NCI-H2227 treated with DMSO at 0.1 percent for 48 hours (cell line): ENCODE data around the gene HDAC7.
A peak's percentile ranks its signal among the peaks of the same experiment; 100 is the strongest.

Experiments used
- DNase-seq: peaks from one replicate; lab custom pipeline; 2025; lab: John Stamatoyannopoulos, UW

The HDAC7 gene

DNA sequence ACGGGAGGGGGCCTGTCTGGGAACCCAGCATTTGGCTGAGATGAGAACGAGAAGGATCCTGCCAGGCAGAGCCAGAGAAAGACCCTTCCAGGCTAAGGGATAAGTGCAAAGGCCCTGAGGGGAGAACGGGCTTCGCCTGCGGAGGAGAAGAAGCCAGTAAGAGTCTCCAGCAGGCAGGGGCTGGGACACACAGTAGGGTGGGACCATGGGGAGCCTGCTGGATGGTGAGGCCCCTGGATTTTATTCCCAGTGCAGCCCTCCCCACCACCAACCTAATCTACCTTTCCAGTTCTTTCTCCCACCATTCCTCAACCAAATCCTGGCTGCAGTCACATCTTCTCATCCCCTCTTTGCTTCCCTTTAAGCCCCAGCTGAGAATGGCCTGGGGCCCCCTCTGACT lies 73.6 kb downstream of the HDAC7 start:
- no peak for DNase-seq

DNA sequence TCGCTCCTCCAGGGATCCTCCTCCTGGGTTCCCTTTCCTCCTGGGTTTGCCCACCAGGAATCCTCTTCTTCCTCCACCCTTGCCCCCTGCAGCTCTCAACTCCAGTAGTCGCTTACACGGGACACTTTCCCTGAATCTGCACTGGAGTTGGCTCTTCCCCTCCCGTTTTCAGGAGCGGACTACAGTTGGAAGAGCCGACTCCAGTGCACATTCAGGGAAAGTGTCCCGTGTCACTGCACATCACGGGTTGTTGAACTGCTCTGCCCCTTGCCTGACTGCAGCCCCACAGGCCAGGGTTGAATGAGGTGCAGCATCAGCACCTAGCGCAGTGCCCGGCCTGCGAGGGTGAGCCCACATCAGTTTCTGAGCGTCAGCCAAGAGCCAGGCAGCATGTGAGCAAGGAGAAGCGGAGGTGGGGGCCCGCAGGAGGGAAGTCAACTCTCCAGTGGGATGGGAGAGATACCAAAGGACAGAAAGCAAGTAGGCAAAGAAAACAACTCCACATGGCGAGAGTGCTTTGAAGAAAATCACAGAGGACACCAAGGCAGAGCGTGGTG lies 74.1 kb downstream of the HDAC7 start:
- DNase-seq = no peak

DNA sequence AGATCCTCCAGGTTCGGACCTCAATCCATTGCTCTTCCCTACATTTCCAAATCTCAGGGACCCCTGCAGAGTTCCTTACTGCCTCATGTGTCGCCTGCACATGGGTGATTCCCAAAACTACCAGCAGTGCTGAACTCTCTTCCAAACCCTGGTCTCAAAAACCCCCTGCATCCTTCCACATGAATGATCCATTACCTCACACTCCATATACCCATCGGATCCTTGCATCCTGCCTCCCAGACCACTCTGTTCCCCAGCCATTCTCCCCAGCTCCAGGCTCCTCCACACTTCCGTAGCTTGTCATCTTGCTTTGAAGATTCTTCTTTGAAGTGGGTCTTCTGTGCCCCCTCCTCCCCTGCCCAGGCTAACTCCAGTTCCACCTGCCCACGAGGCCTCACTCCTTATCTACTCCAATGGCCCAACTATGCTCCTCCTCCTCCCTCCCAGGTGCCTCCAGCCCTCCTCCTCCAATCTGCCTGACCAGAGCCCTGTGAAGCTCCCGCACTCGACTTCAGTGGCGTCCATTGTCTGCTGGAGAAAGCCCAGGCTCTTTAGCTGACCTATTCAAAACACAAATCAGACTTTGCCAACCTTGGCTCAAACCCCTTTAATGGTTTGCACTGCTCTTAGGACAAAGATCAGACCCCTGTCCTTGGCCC lies 74.8 kb downstream of the HDAC7 start:
- no peak for DNase-seq

DNA sequence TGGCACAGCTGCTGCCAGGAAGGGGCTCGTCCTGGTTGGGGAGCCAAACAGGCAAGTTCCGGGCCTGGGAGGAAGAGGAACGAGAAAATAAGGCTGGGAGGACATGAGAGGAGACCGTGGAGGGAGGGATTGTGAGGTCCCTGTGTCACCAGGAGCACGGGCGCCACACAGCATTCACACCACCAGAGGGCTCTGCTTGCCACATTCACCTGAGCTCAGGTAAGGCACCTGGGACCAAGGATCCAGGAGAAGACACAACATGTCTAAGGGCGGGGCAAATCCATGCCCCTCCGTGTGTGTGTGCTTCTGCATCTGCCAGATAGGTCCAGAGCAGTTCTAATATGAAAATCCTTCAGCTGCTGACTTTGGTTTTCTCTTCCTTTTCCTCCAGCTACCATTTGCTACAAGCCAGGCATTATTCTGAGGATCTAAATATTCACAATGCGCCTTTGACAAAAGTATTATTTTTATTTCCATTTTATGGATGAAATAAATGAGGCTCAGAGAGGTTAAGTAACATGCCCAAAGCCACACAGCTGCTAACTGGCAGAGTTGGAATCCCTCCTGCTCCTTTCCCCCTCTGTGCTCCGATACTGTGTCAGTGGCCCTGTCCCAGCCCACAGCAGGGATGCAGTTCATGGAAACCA lies 75.6 kb downstream of the HDAC7 start:
- DNase-seq = no peak

DNA sequence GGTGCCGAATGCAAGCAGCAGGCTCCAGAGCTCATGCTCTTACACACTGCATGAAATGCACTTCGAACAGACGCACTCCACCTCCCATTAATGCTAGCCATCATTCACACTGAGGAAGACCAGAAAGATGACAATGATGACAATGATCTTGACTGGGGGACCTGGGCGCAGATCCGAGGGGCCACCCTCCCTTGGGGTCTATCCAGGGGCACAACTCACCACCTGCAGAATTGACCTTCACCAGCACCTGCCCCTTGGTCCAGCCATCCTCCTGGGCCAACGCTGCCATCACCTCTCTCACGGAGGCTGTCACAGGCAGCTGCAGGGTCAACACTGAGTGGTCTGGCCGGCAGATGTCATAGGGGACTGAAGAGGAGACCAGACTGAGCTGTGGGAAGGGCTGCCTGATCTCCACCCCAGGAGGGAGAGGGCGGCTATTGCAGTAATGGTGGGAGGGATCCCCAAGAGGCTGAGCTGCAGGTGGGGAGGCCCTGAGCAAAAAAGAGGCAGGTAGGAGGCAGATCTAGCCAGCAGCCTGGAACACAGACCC lies 76.3 kb downstream of the HDAC7 start:
- DNase-seq = no peak

DNA sequence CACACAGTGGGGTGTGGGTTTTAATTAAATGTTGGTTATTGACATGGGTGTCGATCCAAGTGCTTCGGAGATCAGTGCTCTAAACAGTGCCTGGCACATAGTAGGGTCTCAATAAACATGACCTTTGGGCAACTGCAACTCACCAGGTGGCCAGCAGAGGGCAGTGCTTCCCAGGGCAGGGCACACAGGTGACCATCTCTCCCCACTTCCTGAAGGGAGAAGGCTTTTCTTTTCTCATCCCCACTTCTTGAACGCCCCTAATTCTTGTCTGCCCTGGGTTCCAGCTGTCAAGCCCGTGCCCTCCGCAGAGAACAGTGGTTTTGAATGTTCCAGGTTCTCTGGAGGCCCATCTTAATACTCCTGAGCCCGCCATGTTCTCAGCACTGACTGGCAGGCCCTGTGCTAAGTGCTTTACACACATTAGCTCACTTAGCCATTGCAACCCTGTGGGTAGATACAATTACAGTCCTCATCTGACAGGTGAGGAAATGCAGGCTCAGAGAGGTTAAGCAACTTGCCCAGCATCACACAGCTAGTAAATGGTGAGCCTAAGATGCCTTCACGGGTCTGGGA lies 77.4 kb downstream of the HDAC7 start:
- no peak for DNase-seq

DNA sequence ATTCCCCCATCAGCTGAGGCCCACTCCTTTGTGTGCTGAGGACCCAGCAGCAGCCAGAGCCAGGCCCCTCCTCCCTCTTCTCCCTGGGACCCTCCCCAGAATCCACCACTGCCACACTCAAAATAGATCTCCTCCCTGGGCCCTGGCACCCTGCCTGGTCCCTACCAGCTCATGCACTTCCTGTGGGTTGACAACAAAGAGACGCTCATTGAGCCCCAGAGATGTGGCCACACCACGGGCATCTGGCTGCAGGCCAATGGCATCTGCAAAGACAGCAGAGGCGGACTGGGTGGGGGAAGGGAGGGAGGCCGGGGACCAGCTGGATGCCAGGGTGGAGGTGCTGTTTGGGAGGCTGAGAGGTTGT lies 78.4 kb downstream of the HDAC7 start:
- DNase-seq = no peak

DNA sequence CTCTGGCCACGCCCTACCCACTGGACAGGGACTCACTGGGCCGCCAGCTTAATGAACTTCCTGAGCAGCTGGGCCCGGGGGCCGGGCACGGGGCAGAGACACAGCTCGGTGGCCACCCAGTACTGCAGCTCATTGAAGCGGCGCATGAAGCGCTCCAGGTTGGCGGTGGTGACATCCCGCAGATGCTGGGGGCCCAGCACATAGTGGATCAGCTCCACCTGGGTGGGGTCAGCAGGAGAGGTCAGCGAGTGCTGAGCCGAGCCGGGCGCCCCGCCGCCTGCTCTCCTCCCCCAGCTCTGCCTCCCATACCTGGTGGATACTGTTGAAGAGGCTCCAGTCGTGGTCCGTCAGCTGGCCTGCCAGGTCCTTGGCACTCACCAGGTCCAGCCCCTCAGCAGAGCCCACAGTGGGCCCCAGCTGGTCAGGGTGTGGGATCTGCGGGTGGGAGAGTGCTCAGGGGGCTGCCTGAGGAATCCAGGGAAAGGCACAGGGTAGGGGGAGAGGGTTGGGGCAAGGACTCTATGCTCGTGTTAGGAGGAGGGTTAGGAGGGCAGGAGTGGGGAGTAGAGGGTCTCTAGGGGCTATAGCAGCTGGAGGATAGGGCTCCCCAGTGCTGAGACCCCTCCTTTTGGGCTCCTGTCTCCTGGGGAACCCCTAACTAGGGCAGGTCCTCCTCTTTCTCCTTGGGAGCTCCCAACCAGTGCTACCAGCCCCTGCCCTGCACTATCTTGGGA lies 78.9 kb downstream of the HDAC7 start:
- DNase-seq = no peak

DNA sequence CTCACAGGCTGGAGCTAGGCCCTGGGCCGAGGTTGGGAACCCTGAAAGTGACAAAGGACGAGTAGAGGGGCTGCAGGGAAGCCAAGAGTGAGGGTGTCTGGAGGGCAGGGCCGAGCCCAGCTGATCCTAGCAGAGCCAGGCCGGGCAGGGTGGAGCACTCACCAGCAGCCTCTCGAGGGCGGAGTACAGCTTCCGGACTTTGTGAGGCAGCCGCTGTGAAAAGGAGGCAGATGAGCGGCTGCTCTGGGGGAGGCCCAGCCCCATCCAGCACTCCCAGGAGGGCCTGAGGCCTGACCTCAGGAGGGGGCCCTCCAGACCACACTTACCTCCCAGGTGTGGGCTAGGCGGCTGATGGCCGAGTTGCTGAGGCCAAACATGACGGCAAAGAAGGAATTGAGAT lies 79.7 kb downstream of the HDAC7 start:
- no peak for DNase-seq

DNA sequence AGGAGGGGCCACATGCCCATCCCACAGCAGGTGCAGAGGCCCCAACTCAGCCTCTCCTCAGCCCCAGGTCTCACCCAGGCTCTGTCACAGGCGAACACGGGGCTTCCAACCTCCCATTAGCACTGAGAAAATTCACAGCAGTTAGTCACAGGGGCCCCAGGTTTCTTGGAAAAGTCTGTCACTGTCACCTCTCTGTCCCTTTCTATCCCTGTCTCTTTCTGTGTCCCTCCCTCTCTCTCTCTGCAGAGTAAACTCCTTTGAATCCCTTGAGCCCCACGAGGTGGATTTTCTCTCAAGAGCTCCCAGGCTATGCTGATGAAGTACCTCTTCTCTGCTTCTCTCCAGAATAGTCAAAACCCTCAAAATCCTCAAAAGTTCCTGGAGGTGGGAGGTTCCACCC lies 80.4 kb downstream of the HDAC7 start:
- no peak for DNase-seq

DNA sequence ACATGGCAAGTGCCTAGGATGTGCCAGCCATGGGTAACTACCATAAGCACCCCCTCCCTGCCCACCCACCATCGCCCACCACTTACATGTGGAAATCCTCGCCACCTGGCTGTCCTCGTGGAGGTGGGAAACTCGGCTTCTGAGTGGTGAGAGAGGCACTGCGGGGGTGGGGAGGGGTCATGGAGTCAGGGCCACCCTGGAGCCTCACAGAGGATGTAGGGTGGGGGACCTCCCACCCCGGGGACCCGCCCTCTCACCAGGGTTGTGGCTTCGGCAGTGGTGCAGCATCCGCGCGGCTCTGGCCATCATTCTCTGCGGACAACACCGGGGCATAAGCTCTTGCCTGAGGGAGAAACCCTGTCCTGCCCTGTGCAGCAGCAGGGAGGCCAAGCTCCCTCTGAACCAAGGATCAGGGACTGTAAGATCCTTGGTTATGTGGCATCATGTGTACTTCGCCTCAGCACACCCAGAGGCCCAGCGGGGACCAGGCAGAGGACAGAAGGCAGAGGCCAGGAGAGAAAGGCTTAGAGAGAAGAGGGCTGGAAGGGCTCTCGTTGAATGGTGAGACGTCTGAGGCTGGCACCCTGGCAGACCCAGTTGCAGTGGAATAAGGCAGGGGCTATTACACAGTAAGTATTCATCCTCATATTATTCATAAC lies 81.6 kb downstream of the HDAC7 start:
- DNase-seq = no peak

DNA sequence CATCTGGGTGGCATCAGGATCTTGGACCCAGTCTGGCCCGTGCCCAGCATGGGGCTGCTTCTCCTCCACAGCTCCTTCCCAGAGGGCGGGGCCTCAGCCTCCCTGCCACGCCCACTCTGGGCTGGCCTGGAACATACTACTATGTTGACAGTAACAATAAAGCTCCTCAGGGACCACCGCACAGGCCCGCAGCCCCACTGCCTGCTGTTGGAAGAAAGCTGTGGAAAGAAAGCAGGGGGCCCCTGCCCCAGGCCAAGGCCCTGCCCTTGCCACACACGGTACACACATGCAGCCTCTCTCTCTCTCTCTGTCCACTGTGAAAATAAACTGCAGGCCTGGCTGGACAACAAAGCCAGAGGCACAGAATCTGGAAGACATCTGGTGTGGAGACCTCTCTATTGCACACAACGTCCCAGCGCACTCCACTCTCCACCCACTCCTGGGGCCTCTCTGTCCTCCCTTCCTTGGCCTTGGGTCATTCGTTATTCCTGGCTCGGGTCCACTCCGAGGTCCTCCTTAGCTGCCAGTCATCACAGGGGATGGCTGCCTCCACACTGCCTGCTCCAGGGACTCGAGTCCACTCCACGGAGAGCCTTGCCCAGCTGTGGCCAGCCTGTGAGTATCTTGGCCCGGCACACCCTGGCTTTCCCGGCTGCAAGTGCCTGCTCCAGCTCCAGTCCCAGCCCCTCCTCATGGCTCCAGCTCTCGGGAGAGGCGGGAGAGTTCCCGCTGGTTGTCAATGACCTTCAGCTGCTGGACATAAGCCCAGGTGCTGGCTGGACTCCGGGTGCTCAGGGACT lies 82.6 kb downstream of the HDAC7 start:
- no peak for DNase-seq

DNA sequence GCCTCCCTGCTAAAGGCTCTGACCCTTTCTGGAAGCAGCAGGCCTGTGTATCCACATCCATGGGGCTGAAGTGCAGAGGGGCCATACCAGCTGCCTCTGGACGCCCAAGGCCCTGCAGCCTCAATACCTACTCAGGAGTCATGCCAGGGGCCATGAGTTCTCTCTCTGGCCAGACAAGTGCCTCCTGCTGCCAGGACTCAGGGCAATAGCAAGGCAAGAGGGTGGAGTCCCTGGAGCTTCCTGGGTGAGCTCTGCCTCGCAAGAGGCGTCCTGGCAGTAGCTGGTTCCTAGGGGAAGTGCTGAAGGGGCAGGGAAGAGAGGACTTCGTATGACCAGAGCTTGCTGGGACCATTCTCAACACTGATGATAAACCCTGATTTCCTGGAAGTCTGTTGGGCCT lies 83.5 kb downstream of the HDAC7 start:
- DNase-seq = no peak

DNA sequence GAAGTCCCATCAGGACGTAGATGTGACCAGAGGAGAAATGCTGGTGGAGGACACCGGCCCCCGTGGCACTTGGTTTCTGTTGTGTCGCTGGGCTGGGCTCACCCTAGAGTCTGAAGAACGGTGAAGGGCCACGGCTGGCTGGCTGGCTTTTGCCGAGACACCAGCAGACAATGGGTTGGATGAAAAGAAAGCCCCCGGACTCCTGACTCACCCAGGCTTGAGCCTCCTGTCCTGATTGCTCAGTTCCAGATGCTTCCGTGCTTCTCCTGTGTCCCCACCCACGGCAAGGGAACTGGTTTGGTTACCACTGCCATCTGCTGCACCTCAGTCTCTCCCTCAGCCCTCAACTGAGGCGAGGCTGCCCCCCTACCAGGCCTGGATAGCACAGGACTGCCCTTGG lies 84.1 kb downstream of the HDAC7 start:
- DNase-seq = no peak

DNA sequence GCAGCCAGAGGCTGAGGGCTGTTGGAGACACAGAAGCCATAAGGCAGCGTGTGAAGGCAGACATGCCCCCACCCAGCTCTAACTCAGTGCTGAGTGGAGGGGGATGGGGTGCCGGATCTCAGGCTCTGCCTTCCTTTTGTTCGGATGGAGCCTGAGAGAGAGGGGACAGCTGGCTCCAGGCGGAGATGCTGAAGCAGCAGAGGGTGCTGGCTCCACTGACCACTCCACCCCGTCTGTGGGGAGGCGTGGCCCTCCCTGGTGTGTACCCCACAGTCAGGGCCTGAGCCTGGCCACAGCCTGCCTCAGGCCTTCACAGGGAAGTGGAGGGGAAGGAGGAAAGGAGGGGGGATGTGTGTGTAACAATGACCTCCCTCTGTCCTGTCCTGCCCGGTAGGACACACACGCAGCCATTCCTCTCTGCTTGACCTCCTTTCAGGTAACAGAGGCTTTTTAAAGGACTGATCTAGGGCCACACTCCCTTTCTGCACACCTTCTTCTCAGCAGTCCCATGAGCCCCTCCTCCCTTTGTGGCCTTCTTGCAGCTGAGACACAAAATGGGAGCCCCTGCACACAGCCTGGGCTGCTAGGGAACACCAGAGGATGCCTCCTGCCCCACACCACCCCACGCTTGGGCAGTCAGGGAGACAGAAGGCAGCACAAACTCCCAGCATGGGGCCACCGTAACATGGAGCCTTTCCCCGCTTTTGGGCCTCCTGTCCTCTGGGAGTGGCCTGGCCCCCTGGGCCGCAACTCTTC lies 84.8 kb downstream of the HDAC7 start:
- DNase-seq = peak; percentile 47

DNA sequence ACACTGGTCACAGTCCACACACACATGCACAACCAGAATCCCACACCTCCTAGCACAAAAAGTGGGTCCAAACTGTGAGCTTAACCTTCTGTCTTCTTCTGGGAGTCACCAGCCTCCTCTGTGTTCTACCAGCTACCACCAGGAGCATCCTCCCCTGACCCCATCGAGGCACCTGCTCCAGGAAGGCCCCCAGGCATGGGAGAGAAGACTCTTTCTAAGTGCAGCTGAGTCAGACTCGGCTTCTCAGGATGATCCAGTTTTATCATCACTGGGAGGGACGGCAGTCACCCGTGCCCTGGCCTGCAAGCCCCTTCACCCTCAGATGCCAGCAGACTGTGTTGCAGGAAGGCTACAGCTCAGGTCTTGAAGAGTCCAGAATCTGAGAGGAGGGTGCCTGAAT lies 86.6 kb downstream of the HDAC7 start:
- DNase-seq = no peak
